Liver (tissue), 9 donors: ENCODE measurements around the gene POLR3G. TPM values are rescaled to one million over a fixed set of nuclear protein-coding genes. Genes with fewer than 3 reads are reported as not detected.

Experiments
- DNase-seq: peaks from one replicate; pipeline ENCODE4 v3.0.0-alpha.2; 2017; ENCODE audit warnings: low spot score
- H3K27ac ChIP-seq, 2 donors: one replicate each; pipeline ENCODE4 v1.7.0; 2013; ENCODE audit warnings: inconsistent platforms in 2 of 2, low read length in 2 of 2, control low read depth in 1 of 2, low read depth in 1 of 2, mild to moderate bottlenecking in 1 of 2
- H3K27me3 ChIP-seq, 4 donors: one replicate each; pipeline versions ENCODE4 v1.6.1 to v1.7.0; 2013; ENCODE audit warnings: low read length in 3 of 4, inconsistent platforms in 1 of 4, mild to moderate bottlenecking in 1 of 4, moderate library complexity in 1 of 4; ENCODE audit not compliant: control insufficient read depth in 4 of 4, insufficient read depth in 4 of 4
- H3K36me3 ChIP-seq, 4 donors: one replicate each; pipeline versions ENCODE4 v1.6.1 to v1.7.0; 2013; ENCODE audit warnings: low read length in 3 of 4, mild to moderate bottlenecking in 3 of 4, low read depth in 1 of 4, moderate library complexity in 1 of 4; ENCODE audit not compliant: control insufficient read depth in 4 of 4, insufficient read depth in 3 of 4
- H3K4me1 ChIP-seq, 4 donors: one replicate each; pipeline versions ENCODE4 v1.6.1 to v1.7.0; 2013; ENCODE audit warnings: low read length in 3 of 4, mild to moderate bottlenecking in 3 of 4, moderate library complexity in 1 of 4; ENCODE audit not compliant: control insufficient read depth in 4 of 4, insufficient read depth in 4 of 4
- H3K4me3 ChIP-seq, 3 donors: one replicate each; pipeline versions ENCODE4 v1.6.1 to v1.7.0; 2013; ENCODE audit warnings: low read length in 3 of 3, control low read depth in 1 of 3, low read depth in 1 of 3, mild to moderate bottlenecking in 1 of 3
- H3K9ac ChIP-seq, 2 donors: one replicate each; pipeline ENCODE4 v1.7.0; 2013; ENCODE audit warnings: low read length in 2 of 2, mild to moderate bottlenecking in 2 of 2, moderate library complexity in 2 of 2, control low read depth in 1 of 2, low read depth in 1 of 2
- H3K9me3 ChIP-seq, 4 donors: one replicate each; pipeline versions ENCODE4 v1.6.1 to v1.7.0; 2013; ENCODE audit warnings: low read length in 3 of 4; ENCODE audit not compliant: control insufficient read depth in 4 of 4
- ATF3 ChIP-seq: IDR thresholded peaks from 2 replicates; pipeline ENCODE4 v1.6.1; 2016; ENCODE audit warnings: antibody characterized with exemption
- CTCF ChIP-seq: fragments of 150-350 bp; IDR thresholded peaks from 2 replicates; pipeline ENCODE4 v1.5.1; 2017; ENCODE audit warnings: improper control_type of control experiment, low read depth, low read length; ENCODE audit not compliant: missing input control
- EGR1 ChIP-seq, 2 donors: IDR thresholded peaks; 2 replicates each; pipeline ENCODE4 v1.6.1; 2016 to 2018; ENCODE audit warnings: antibody characterized with exemption in 2 of 2, low read depth in 2 of 2
- FOXA1 ChIP-seq: IDR thresholded peaks from 2 replicates; pipeline ENCODE4 v1.6.1; 2016; ENCODE audit warnings: antibody characterized with exemption
- FOXA2 ChIP-seq: IDR thresholded peaks from 2 replicates; pipeline ENCODE4 v1.6.1; 2016; ENCODE audit warnings: antibody characterized with exemption
- GABPA ChIP-seq, 2 donors: IDR thresholded peaks in 1 of 2; conservative IDR thresholded peaks in 1 of 2; 2 replicates each; pipeline ENCODE4 v1.6.1; 2016; ENCODE audit warnings: antibody characterized with exemption in 2 of 2, mild to moderate bottlenecking in 1 of 2, moderate library complexity in 1 of 2
- HNF4A ChIP-seq, 2 donors: conservative IDR thresholded peaks; 2 replicates each; pipeline ENCODE4 v1.6.1; 2016; ENCODE audit warnings: antibody characterized with exemption in 2 of 2, mild to moderate bottlenecking in 2 of 2
- HNF4G ChIP-seq: IDR thresholded peaks from 2 replicates; pipeline ENCODE4 v1.6.1; 2016; ENCODE audit warnings: antibody characterized with exemption
- JUND ChIP-seq, 2 donors: IDR thresholded peaks; 2 replicates each; pipeline ENCODE4 v1.6.1; 2016; ENCODE audit warnings: antibody characterized with exemption in 2 of 2
- MAX ChIP-seq: IDR thresholded peaks from 2 replicates; pipeline ENCODE4 v1.6.1; 2016; ENCODE audit warnings: antibody characterized with exemption
- NR2F2 ChIP-seq: IDR thresholded peaks from 2 replicates; pipeline ENCODE4 v1.6.1; 2016; ENCODE audit warnings: antibody characterized with exemption
- RAD21 ChIP-seq, 2 donors: IDR thresholded peaks; 2 replicates each; pipeline ENCODE4 v1.6.1; 2016; ENCODE audit warnings: antibody characterized with exemption in 2 of 2, mild to moderate bottlenecking in 2 of 2
- REST ChIP-seq: IDR thresholded peaks from 2 replicates; pipeline ENCODE4 v1.6.1; 2016; ENCODE audit warnings: antibody characterized with exemption, mild to moderate bottlenecking
- RXRA ChIP-seq, 2 donors: IDR thresholded peaks; 2 replicates each; pipeline ENCODE4 v1.6.1; 2017 to 2018; ENCODE audit warnings: antibody characterized with exemption in 2 of 2, mild to moderate bottlenecking in 1 of 2
- SP1 ChIP-seq: IDR thresholded peaks from 2 replicates; pipeline ENCODE4 v1.6.1; 2018; ENCODE audit warnings: antibody characterized with exemption, mild to moderate bottlenecking
- TAF1 ChIP-seq: conservative IDR thresholded peaks from 2 replicates; pipeline ENCODE4 v1.6.1; 2016; ENCODE audit warnings: antibody characterized with exemption, mild to moderate bottlenecking
- YY1 ChIP-seq: IDR thresholded peaks from 2 replicates; pipeline ENCODE4 v1.6.1; 2016; ENCODE audit warnings: antibody characterized with exemption, mild to moderate bottlenecking
- ZBTB33 ChIP-seq: IDR thresholded peaks from 2 replicates; pipeline ENCODE4 v1.6.1; 2016; ENCODE audit warnings: antibody characterized with exemption
- polyA plus RNA-seq, 2 donors: library from polyadenylated mRNA; stranded (reverse) in 1 of 2; unstranded in 1 of 2; fragments of 200-250 nt in 1 of 2; fragments of >200 nt in 1 of 2; fragmentation: Nextera tagmentation in 1 of 2; extraction: Ambion mirVana in 1 of 2; gene quantifications; one replicate each; pipeline versions ENCODE4 v1.2.1 to v1.2.3, GENCODE V29; 2013 to 2015
- total RNA-seq, 2 donors: library from RNA; depleted of rRNA; stranded (reverse); fragments of >200 nt; gene quantifications; one replicate each; pipeline ENCODE4 v1.2.3, GENCODE V29; 2014
- donor health status: healthy.
- donor health status: healthy.
- donor health status: healthy.
- donor health status: healthy.
- donor health status: healthy.

Gene POLR3G
- total and polyA plus RNA-seq, 4 donors = 0.75 to 2.8 (median 1.2) TPM

- TF ChIP-seq GABPA (IDR thresholded peaks at IDR 0.05 in 1 of 2, conservative IDR thresholded peaks at IDR 0.05 in 1 of 2) = no peak
- TF ChIP-seq CTCF = no peak
These were observed 34.0 kb upstream of the POLR3G start (continued) for GRCh38 chr5:90440644-90441043.

- Histone ChIP-seq H3K4me3 (no peak overlapping the region), H3K9me3 (no peaks in the 10 kb centered on the region), H3K36me3 (peaks cover 0 to 5% (median 0%) of the 10 kb centered on the region in 4 donors), H3K9ac (no peak overlapping the region), H3K4me1 (no peaks in the 10 kb centered on the region), H3K27me3 (no peaks in the 10 kb centered on the region), H3K27ac (no peak overlapping the region)
- DNase-seq = no peak
- TF ChIP-seq JUND (IDR thresholded peaks at IDR 0.05) (no peak), FOXA2 (no peak), REST (no peak), ATF3 (no peak), FOXA1 (no peak), RAD21 (IDR thresholded peaks at IDR 0.05) (no peak), CTCF (no peak), ZBTB33 (no peak), HNF4A (conservative IDR thresholded peaks at IDR 0.05) (no peak), HNF4G (no peak), MAX (no peak), NR2F2 (no peak), YY1 (no peak), TAF1 (no peak), EGR1 (IDR thresholded peaks at IDR 0.05; ENCODE audit: low read depth in 2 of 2) (no peak), SP1 (no peak), RXRA (IDR thresholded peaks at IDR 0.05) (no peak), GABPA (IDR thresholded peaks at IDR 0.05 in 1 of 2, conservative IDR thresholded peaks at IDR 0.05 in 1 of 2) (no peak)
These were observed 27.7 kb upstream of the POLR3G start for GRCh38 chr5:90446961-90447360.
